Endothelial cell of umbilical vein (primary cell): ENCODE measurements around the gene NES. TPM values are rescaled to one million over a fixed set of nuclear protein-coding genes. Genes with fewer than 3 reads are reported as not detected.

Source experiments
- BruUV-seq: library from RNA; stranded (reverse); fragments of 400-500 nt; replicated peaks from 2 replicates; lab custom pipeline; 2021; lab: Mats Ljungman, UMichigan
- CTCF ChIA-PET: fragments of 300-600, 350-600 bp; sonication (Branson Sonifier 250); formaldehyde crosslinking; loops from one replicate; lab custom pipeline; 2021; ENCODE audit warnings: antibody characterized with exemption, inconsistent platforms; lab: Charles Lee
- POLR2A ChIA-PET: fragments of 300-600, 350-600 bp; sonication (Branson Sonifier 250); formaldehyde crosslinking; loops from one replicate; lab custom pipeline; 2021; ENCODE audit warnings: antibody characterized with exemption, inconsistent platforms; lab: Charles Lee
- DNase-seq: peaks from one replicate; pipeline ENCODE4 v3.0.0-alpha.2; 2011; ENCODE audit warnings: low read depth, low spot score
- FAIRE-seq: peaks from 2 replicates; lab custom pipeline; 2011; peaks lifted over from hg19 to GRCh38; lab: Jason Lieb, UNC
- H2AFZ ChIP-seq: 2 replicates; pipeline ENCODE4 v1.6.0; 2012; ENCODE audit warnings: low read depth, low read length, control low read depth, inconsistent platforms
- H3K27ac ChIP-seq: 2 replicates; pipeline ENCODE4 v1.5.1; 2011; ENCODE audit warnings: low read depth, mild to moderate bottlenecking, control low read depth, low read length, moderate library complexity; ENCODE audit not compliant: insufficient read depth
- H3K27me3 ChIP-seq, 2 experiments: 2 replicates each; pipeline versions ENCODE4 v1.6.0 to v1.6.1; 2011; ENCODE audit warnings: low read length in 2 of 2, mixed read lengths in 1 of 2; ENCODE audit not compliant: control insufficient read depth in 2 of 2, insufficient read depth in 2 of 2
- H3K36me3 ChIP-seq, 2 experiments: 2 replicates in 1 of 2; 3 replicates in 1 of 2; pipeline ENCODE4 v1.5.1; 2011; ENCODE audit warnings: low read length in 2 of 2, mild to moderate bottlenecking in 1 of 2, moderate library complexity in 1 of 2; ENCODE audit not compliant: control insufficient read depth in 2 of 2, insufficient read depth in 2 of 2; ENCODE audit errors: extremely low read depth in 1 of 2
- H3K4me1 ChIP-seq: 3 replicates; pipeline ENCODE4 v1.5.1; 2011; ENCODE audit warnings: mild to moderate bottlenecking, low read length; ENCODE audit not compliant: control insufficient read depth, insufficient read depth; ENCODE audit errors: extremely low read depth
- H3K4me2 ChIP-seq: 2 replicates; pipeline ENCODE4 v1.6.1; 2011; ENCODE audit warnings: low read length, control low read depth, mixed read lengths; ENCODE audit not compliant: insufficient read depth
- H3K4me3 ChIP-seq, 3 experiments: fragments of 200-600 bp in 1 of 3; sonication (generic), shearing (Covaris generic) in 1 of 3; replicated peaks in 1 of 3; 2 replicates each; pipeline ENCODE4 v1.5.1; 2011 to 2016; ENCODE audit warnings: control low read depth in 3 of 3, low read length in 3 of 3, mild to moderate bottlenecking in 2 of 3, inconsistent platforms in 1 of 3, low read depth in 1 of 3, moderate library complexity in 1 of 3; ENCODE audit not compliant: insufficient read depth in 1 of 3
- H3K79me2 ChIP-seq: 2 replicates; pipeline ENCODE4 v1.6.0; 2012; ENCODE audit warnings: low read length, inconsistent platforms; ENCODE audit not compliant: control insufficient read depth, insufficient read depth
- H3K9ac ChIP-seq: replicated peaks from 2 replicates; pipeline ENCODE3; 2011; ENCODE audit warnings: low read length, control low read depth; ENCODE audit not compliant: insufficient read depth; ENCODE audit errors: extremely low read depth
- H3K9me1 ChIP-seq: replicated peaks from 3 replicates; pipeline ENCODE4 v1.6.0; 2011; ENCODE audit warnings: mild to moderate bottlenecking, low read length; ENCODE audit not compliant: control insufficient read depth, insufficient read depth; ENCODE audit errors: extremely low read depth
- H3K9me3 ChIP-seq: replicated peaks from 2 replicates; pipeline ENCODE4 v1.5.1; 2012; ENCODE audit warnings: low read length, inconsistent platforms; ENCODE audit not compliant: control insufficient read depth, insufficient read depth
- H4K20me1 ChIP-seq: replicated peaks from 2 replicates; pipeline ENCODE3; 2011; ENCODE audit warnings: mild to moderate bottlenecking, low read length; ENCODE audit not compliant: control insufficient read depth, insufficient read depth; ENCODE audit errors: extremely low read depth
- CTCF ChIP-seq, 2 donors: IDR thresholded peaks; 1 replicate in 1 of 2; 2 replicates in 1 of 2; pipeline ENCODE4 v1.5.1; 2011; ENCODE audit warnings: low read length in 2 of 2, mild to moderate bottlenecking in 2 of 2, moderate library complexity in 2 of 2, control low read depth in 1 of 2, inconsistent platforms in 1 of 2, low read depth in 1 of 2; ENCODE audit not compliant: insufficient read depth in 1 of 2; ENCODE audit errors: extremely low read depth in 1 of 2
- FOS ChIP-seq: IDR thresholded peaks from 2 replicates; pipeline ENCODE4 v1.6.1; 2011; ENCODE audit warnings: mild to moderate bottlenecking, low read length, moderate library complexity, borderline replicate concordance; ENCODE audit not compliant: insufficient read depth
- JUN ChIP-seq: IDR thresholded peaks from 2 replicates; pipeline ENCODE4 v1.6.1; 2011; ENCODE audit warnings: borderline replicate concordance, low read depth; ENCODE audit not compliant: insufficient read length, insufficient read depth
- MYC ChIP-seq: IDR thresholded peaks from one replicate; pipeline ENCODE4 v1.6.1; 2011; ENCODE audit warnings: mild to moderate bottlenecking, low read depth, low read length
- POLR2A ChIP-seq: IDR thresholded peaks from 2 replicates; pipeline ENCODE4 v1.6.1; 2012; ENCODE audit warnings: low read depth, mild to moderate bottlenecking, control low read depth, low read length
- dilution Hi-C: fragments of 300-500 bp; cut with MboI; formaldehyde crosslinking; loops from one replicate; pipeline ENCODE4 v1.15.0; 2019; ENCODE audit warnings: low sequenced_read_pairs; ENCODE audit not compliant: extremely low pct_ligation_motif_present
- intact Hi-C: fragments of 100-400 bp; cut with micrococcal nuclease; formaldehyde crosslinking; loops from one replicate; pipeline ENCODE4 v1.10.0; 2022
- polyA plus RNA-seq, 4 experiments: library from polyadenylated mRNA; depleted of rRNA in 3 of 4; stranded (reverse) in 3 of 4; unstranded in 1 of 4; fragments of >200 nt; gene quantifications; 2 replicates each; pipeline versions ENCODE4 v1.2.1 to v1.2.3, GENCODE V29; 2011 to 2012; ENCODE audit warnings: missing spikeins in 1 of 4
- total RNA-seq: library from RNA; stranded (reverse); gene quantifications from 2 replicates; pipeline ENCODE4 v1.2.3, GENCODE V29; 2021

NES gene
- total and polyA plus RNA-seq, 2 donors (not counting 3 experiments of a cell fraction or from before 2014, with no cell fraction given) = 19.4 to 274 TPM

- Histone ChIP-seq H3K9me3 (no peaks in the 10 kb centered on the region), H3K36me3 (no peaks in the 10 kb centered on the region), H3K79me2 (no peaks in the 10 kb centered on the region), H3K4me1 (peaks cover 28% of the 10 kb centered on the region), H3K4me3 (no peak overlapping the region), H4K20me1 (no peaks in the 10 kb centered on the region), H3K4me2 (no peak overlapping the region), H3K27me3 (peaks cover 3 to 9% of the 10 kb centered on the region in 2 experiments), H3K27ac (no peak overlapping the region), H2AFZ (no peak overlapping the region), H3K9ac (no peak overlapping the region), H3K9me1 (no peaks in the 10 kb centered on the region)
- intact Hi-C loops = no loop called here
- FAIRE-seq = no peak
- no TSS peak for BruUV-seq
- dilution Hi-C loops = no loop called here
- DNase-seq = no peak
- no peak for TF ChIP-seq MYC
- TF ChIP-seq CTCF (IDR thresholded peaks at IDR 0.05; ENCODE audit: extremely low read depth in 1 of 2, insufficient read depth in 1 of 2, low read depth in 1 of 2, low read length in 2 of 2) = no peak
- TF ChIP-seq POLR2A = no peak
- no peak for TF ChIP-seq FOS
- TF ChIP-seq JUN = no peak
- POLR2A ChIA-PET = no interaction called here
- CTCF ChIA-PET = interaction anchor here (0.8 to 8.7 kb wide), 8 partner anchors 13 to 175 kb away, joined by 3 to 237 read pairs (median 8); partner anchors contain the start of genes HAPLN2 and NES
Observed at GRCh38 chr1:156655904-156656516, 21.2 kb downstream of the NES start.
